NCI-H146 (cell line): ENCODE data around the gene RPS6KB2.

ENCODE experiments used
- DNase-seq: peaks from one replicate; lab custom pipeline; 2025; lab: John Stamatoyannopoulos, UW

The RPS6KB2 gene

GRCh38 chr11:67428052-67429001 is at the start of gene RPS6KB2:
TSS of gene RPS6KB2 (plus strand) at chr11:67428494. CDS start at chr11:67428546, 52 bp downstream.
- DNase-seq: peak; percentile 99

- DNase-seq: no peak
Measured at GRCh38 chr11:67378544-67378943, 49.8 kb upstream of the RPS6KB2 start.

- no peak for DNase-seq
Measured at GRCh38 chr11:67379061-67380058, 48.9 kb upstream of the RPS6KB2 start.

DNA sequence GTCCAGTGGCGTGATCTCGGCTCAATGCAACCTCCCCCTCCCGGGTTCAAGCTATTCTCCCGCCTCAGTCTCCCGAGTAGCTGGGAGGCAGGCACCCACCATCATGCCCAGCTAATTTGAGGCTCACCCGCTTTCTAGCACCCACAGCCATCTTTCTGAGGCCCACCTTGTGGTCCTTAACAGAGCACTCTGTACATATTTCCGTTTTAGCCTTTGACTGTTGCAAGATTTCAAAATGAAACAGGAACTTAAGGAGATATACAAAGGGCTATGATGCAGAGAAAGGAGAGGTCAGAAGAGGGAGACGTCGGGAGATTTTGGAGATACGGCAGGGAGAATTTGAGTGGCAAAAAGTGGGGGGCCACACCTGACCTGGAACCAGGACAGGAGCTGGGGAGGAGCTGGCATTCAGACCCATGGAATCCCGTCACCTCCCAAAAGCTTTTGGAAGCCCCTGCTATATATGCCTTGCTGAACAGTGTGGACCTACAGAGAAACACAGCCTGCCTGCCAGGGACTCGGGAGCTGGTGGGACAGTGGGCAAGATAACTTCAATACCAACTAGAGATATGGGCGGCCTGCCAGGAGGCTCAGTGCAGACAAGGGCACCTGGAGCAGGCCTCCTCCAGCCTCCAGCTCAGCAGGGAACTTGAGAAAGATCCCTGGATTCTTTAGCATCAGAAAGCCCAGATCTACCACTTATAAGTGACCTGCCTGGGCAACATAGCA is 46.9 kb upstream of the RPS6KB2 start:
- no peak for DNase-seq

DNA sequence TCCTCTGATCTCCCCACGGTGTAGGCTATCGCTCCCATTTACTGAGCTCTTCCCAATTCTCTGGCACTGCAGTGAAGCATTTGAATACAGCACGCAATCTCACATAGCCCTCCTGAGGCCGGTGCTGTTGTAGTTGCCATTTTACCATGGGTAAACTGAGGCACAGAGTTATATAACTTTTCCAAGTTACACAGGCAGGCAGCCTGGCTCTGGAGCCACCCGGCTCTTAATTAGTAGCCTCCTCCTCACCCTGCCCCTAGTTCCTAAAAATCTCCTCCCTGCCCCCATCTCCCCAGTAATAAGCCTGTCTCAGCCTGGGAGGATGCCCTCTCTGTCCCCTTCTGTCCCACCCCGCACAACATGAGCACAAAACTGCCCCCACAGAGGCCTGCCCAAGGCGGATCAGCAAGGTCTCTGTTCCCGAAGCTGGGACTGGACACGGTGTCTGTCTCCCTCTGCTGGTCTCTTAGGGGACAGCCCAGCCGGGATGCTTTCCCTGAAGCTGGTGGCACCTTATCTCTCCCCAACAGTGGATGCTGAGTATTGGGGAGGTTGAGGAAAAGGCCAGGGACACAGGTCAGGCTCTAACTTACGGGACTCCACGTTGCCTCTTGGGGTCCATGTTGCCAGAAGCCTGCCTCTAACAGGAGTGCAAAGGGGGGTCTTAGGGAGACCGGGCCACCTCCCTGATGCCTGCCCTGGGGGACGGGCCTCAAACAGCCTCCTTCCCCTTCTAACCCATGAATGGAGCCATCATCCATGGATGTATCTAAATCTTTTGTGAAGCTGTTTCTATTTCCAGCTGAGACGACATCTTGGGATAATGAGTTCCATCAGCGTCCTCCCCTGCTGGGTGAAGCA is 45.8 kb upstream of the RPS6KB2 start:
- DNase-seq: peak; percentile 80

DNA sequence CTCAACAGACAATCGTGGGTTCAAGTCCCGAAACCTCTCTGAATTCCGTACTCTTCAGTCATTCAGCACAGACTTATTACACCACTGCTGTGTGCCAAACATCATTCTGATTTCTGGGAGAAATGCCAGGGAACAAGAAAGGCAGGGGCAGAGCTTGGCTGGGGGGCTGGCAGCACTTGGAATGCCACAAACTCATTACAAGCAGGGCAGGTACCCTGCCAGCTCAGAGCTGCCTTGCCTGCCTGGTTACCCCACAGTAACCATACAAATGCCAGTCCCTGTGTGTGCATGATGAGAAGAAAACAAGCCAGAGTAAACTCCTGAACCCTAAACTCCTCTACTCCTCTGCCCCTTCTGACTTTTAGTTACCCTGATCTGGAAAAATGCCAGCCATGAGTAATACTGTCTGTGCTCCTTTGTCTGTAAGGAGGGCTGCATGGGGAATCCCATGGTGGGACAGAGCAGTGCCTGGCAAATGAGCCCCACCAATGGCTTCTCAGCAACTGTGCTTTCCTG is 43.4 kb upstream of the RPS6KB2 start:
- no peak for DNase-seq

- no peak for DNase-seq
Measured at GRCh38 chr11:67387069-67387468, 41.2 kb upstream of the RPS6KB2 start.

DNA sequence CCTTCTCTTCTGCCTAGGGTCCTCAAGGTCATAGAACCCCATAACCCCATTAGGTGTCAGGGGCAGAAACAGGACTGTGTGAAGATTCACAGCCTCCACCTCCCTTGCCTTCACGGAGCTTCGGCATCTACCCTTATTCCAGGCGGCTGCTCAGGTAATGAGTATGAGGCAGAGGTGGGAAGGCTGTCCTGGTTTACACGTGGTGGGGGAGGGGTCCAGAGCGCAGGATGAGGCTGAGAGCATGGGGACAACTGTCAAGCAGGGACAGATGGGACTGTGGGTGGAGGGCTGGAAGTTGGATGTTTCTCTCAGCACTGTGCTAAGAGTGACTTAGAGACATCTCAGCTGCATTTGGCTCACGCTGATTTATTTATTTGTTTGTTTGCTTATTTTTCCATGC is 40.8 kb upstream of the RPS6KB2 start:
- no peak for DNase-seq

GRCh38 chr11:67389477-67389876 is 38.8 kb upstream of the RPS6KB2 start:
- DNase-seq: peak; percentile 62

- DNase-seq: no peak
Measured at GRCh38 chr11:67390947-67391303, 37.4 kb upstream of the RPS6KB2 start.

- DNase-seq: peak; percentile 98
Measured at GRCh38 chr11:67391304-67392182, 36.8 kb upstream of the RPS6KB2 start, which contains the start of gene RAD9A. TSS of gene RAD9A (plus strand) at chr11:67391986. CDS start at chr11:67392045, 59 bp downstream.

GRCh38 chr11:67392183-67392715 is 36.0 kb upstream of the RPS6KB2 start:
- peak; percentile 51 for DNase-seq

- DNase-seq: no peak
Measured at GRCh38 chr11:67393437-67393836, 34.9 kb upstream of the RPS6KB2 start.

DNA sequence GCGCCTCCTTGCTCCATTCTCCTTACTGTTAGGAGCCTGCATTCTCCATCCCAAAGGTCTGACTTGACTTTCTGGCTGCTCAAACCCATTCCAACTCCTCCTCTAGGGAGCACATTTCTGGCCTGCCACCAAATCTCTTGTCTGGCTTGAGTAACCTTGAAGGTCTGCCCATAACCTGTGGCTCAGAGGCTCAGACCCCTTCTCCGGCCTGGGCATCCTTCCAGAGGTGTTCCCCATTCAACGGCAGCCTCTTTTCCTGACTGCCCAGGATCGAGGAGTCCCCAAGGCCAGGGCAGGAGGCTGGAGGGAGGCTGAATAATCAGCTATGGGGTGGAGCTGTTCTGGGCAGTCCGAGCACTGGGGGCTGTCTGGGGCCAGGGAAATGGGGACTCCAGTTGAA is 34.3 kb upstream of the RPS6KB2 start:
- DNase-seq: no peak

GRCh38 chr11:67395555-67396258 is 32.6 kb upstream of the RPS6KB2 start:
- no peak for DNase-seq

- DNase-seq: no peak
Measured at GRCh38 chr11:67396259-67396581, 32.1 kb upstream of the RPS6KB2 start.

GRCh38 chr11:67396587-67397389 is 31.5 kb upstream of the RPS6KB2 start:
- no peak for DNase-seq

DNA sequence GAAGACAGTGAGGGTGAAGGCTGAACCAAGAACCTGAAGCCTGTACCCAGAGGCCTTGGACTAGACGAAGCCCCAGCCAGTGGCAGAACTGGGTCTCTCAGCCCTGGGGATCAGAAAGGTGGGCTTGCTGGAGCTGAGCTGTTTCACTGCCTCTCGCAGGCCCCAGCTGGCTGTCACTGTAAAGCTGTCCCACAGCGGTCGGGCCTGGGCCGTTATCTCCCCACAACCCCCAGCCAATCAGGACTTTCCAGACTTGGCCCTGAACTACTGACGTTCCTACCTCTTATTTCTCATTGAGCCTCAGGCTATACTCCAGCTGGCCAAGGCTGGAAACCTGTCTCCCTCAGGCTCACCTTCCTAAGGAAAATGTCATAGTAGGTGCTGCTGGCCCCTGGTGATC is 30.8 kb upstream of the RPS6KB2 start:
- DNase-seq: no peak
